HG03378 (cell line): ENCODE measurements around the gene FBXL7.

Experiments
- ATAC-seq: cut with Tn5 transposase; IDR thresholded peaks from one replicate; pipeline ENCODE4 v1.9.1; 2021; ENCODE audit warnings: mild to moderate bottlenecking, moderate library complexity; ENCODE audit not compliant: unreplicated experiment

The FBXL7 gene

GRCh38 chr5:15796557-15796956 is 296.6 kb downstream of the FBXL7 start:
- ATAC-seq = no peak

GRCh38 chr5:15797116-15797515 is 297.1 kb downstream of the FBXL7 start:
- ATAC-seq = no peak

- ATAC-seq = no peak
Measured at GRCh38 chr5:15798006-15798405, 298.0 kb downstream of the FBXL7 start.

GRCh38 chr5:15799014-15799413 is 299.0 kb downstream of the FBXL7 start:
- no peak for ATAC-seq

GRCh38 chr5:15799612-15800011 is 299.6 kb downstream of the FBXL7 start:
- no peak for ATAC-seq

- no peak for ATAC-seq
Measured at GRCh38 chr5:15803280-15803679, 303.3 kb downstream of the FBXL7 start.

GRCh38 chr5:15806613-15807012 is 306.6 kb downstream of the FBXL7 start:
- ATAC-seq = no peak

- ATAC-seq = no peak
Measured at GRCh38 chr5:15807248-15807647, 307.3 kb downstream of the FBXL7 start.

- ATAC-seq = no peak
Measured at GRCh38 chr5:15807871-15808270, 307.9 kb downstream of the FBXL7 start.

GRCh38 chr5:15808577-15808976 is 308.6 kb downstream of the FBXL7 start:
- no peak for ATAC-seq

- no peak for ATAC-seq
Measured at GRCh38 chr5:15819617-15820016, 319.6 kb downstream of the FBXL7 start.

GRCh38 chr5:15821506-15821905 is 321.5 kb downstream of the FBXL7 start:
- no peak for ATAC-seq

GRCh38 chr5:15823398-15823797 is 323.4 kb downstream of the FBXL7 start:
- no peak for ATAC-seq

GRCh38 chr5:15827741-15828140 is 327.8 kb downstream of the FBXL7 start:
- ATAC-seq = no peak

- no peak for ATAC-seq
Measured at GRCh38 chr5:15831408-15831807, 331.4 kb downstream of the FBXL7 start.

GRCh38 chr5:15833365-15833764 is 333.4 kb downstream of the FBXL7 start:
- ATAC-seq = no peak

GRCh38 chr5:15834596-15835245 is 334.7 kb downstream of the FBXL7 start:
- ATAC-seq = no peak

- ATAC-seq = no peak
Measured at GRCh38 chr5:15835514-15835913, 335.5 kb downstream of the FBXL7 start.

GRCh38 chr5:15837551-15838289 is 337.7 kb downstream of the FBXL7 start:
- ATAC-seq = no peak

- ATAC-seq = no peak
Measured at GRCh38 chr5:15844253-15844652, 344.3 kb downstream of the FBXL7 start.

- ATAC-seq = no peak
Measured at GRCh38 chr5:15844871-15845270, 344.9 kb downstream of the FBXL7 start.

- ATAC-seq = no peak
Measured at GRCh38 chr5:15850536-15850935, 350.6 kb downstream of the FBXL7 start.

- no peak for ATAC-seq
Measured at GRCh38 chr5:15850939-15851341, 351.0 kb downstream of the FBXL7 start.
